Measurements from ENCODE around the gene CLEC9A.

DNA sequence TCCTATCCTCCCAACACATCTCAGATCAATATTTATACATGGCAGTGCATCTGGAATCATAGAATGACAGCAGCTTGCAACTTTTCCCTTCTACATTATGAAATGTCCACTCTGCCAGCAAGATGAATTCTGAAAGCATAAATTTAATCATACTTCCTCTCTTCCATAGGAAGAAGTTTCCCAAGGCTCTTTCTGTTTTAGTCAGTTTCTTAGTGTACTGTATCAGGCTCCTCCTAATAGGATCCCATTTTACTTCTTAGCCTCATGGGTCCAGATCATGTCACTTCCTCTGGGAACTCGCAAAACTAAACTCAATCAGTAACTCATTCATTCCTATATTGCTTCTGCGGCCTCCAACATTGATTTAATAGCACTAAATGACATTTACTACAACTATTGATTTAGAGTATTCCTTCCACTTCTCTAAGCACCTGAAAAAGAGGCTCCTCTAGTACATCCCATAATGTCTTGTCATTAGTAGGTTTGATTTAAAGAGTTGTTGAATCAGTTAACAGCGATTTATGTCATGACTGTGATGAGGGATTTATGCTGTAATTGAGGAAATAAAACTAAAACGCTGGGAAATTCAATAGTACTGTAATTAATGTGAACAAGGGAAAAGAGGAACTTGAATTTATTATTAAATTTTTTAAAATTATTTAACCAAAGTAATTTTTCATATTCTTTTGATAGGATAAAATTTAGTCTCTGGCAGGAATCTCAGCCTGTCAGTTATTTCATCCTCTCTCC is 64.3 kb downstream of the CLEC9A start:
- TF ChIP-seq EP300 (IDR thresholded peaks at IDR 0.05) (no peak), POLR2AphosphoS5 (IDR thresholded peaks at IDR 0.05) (no peak), POLR2A (IDR thresholded peaks at IDR 0.05) (no peak)
- TF ChIP-seq, protein P1, sequence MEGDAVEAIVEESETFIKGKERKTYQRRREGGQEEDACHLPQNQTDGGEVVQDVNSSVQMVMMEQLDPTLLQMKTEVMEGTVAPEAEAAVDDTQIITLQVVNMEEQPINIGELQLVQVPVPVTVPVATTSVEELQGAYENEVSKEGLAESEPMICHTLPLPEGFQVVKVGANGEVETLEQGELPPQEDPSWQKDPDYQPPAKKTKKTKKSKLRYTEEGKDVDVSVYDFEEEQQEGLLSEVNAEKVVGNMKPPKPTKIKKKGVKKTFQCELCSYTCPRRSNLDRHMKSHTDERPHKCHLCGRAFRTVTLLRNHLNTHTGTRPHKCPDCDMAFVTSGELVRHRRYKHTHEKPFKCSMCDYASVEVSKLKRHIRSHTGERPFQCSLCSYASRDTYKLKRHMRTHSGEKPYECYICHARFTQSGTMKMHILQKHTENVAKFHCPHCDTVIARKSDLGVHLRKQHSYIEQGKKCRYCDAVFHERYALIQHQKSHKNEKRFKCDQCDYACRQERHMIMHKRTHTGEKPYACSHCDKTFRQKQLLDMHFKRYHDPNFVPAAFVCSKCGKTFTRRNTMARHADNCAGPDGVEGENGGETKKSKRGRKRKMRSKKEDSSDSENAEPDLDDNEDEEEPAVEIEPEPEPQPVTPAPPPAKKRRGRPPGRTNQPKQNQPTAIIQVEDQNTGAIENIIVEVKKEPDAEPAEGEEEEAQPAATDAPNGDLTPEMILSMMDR (IDR thresholded peaks at IDR 0.05) = no peak

Data from gastroesophageal sphincter (tissue), 3 donors.